KOPT-K1 (cell line): ENCODE data around the gene CHFR.
"Not testable (repeated sequence)": the region's sequence is repeated elsewhere in the genome, so short reads cannot be mapped to it uniquely, and the experiment has no call there.

Experiments used
- H3K27ac ChIP-seq: fragments of 200-600 bp; sonication (generic); 2 replicates; pipeline ENCODE4 v1.5.1; 2016; ENCODE audit warnings: antibody characterized with exemption, mild to moderate bottlenecking, low read depth, low read length; ENCODE audit not compliant: poor library complexity, severe bottlenecking
- H3K36me3 ChIP-seq: fragments of 200-600 bp; sonication (generic); 2 replicates; pipeline ENCODE4 v1.5.1; 2017; ENCODE audit warnings: antibody characterized with exemption, mild to moderate bottlenecking, low read length, moderate library complexity; ENCODE audit not compliant: insufficient read depth
- H3K9me3 ChIP-seq: fragments of 200-600 bp; sonication (generic); 2 replicates; pipeline ENCODE4 v1.5.1; 2017; ENCODE audit warnings: antibody characterized with exemption, low read length, mild to moderate bottlenecking; ENCODE audit not compliant: insufficient read depth, poor library complexity, severe bottlenecking

The CHFR gene

DNA sequence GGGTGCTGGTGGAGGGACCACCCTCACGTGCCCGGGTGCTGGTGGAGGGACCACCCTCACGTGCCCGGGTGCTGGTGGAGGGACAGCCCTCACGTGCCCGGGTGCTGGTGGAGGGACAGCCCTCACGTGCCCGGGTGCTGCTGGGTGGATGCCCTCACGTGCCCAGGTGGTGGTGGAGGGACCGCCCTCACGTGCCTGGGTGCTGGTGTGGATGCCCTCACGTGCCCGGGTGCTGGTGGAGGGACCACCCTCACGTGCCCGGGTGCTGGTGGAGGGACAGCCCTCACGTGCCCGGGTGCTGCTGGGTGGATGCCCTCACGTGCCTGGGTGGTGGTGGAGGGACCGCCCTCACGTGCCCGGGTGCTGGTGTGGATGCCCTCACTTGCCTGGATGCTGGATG, 30.4 kb downstream of the CHFR start:
- Histone ChIP-seq H3K27ac (peak overlapping the region; percentile 61), H3K36me3 (peaks cover 98% of the 10 kb centered on the region)
- H3K9me3 ChIP-seq = not testable (repeated sequence)

DNA sequence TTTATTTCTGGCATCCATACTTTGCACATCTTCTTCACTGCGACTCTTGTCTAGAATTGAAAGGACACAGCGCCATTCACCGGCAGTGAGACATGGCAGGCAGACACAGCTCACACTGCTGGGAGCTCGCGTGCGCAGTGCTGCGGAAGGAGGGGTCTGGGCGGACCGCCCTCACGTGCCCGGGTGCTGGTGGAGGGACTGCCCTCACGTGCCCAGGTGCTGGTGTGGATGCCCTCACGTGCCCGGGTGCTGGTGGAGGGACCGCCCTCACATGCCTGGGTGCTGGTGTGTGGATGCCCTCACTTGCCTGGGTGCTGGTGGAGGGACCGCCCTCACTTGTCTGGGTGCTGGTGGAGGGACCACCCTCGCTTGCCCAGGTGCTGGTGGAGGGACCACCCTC, 30.8 kb downstream of the CHFR start:
- H3K36me3 ChIP-seq = peaks cover 97% of the 10 kb centered on the region
- H3K9me3 ChIP-seq = peaks cover 5% of the 10 kb centered on the region
- peak overlapping the region; percentile 61 for H3K27ac ChIP-seq

DNA sequence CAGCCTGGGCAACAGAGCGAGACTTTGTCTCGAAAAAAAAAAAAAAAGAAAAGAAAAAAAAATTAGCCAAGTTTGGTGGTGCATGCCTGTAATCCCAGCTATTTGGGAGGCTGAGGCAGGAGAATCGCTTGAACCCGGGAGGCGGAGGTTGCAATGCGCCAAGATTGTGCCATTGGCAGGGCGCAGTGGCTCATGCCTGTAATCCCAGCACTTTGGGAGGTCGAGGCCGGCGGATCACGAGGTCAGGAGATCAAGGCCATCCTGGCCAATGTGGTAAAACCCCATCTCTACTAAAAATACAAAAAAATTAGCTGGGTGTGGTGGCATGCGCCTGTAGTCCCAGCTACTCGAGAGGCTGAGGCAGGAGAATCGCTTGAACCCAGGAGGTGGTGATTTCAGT, 32.2 kb downstream of the CHFR start:
- Histone ChIP-seq H3K36me3 (peaks cover 96% of the 10 kb centered on the region), H3K27ac (peak overlapping the region; percentile 61)
- H3K9me3 ChIP-seq = not testable (repeated sequence)

DNA sequence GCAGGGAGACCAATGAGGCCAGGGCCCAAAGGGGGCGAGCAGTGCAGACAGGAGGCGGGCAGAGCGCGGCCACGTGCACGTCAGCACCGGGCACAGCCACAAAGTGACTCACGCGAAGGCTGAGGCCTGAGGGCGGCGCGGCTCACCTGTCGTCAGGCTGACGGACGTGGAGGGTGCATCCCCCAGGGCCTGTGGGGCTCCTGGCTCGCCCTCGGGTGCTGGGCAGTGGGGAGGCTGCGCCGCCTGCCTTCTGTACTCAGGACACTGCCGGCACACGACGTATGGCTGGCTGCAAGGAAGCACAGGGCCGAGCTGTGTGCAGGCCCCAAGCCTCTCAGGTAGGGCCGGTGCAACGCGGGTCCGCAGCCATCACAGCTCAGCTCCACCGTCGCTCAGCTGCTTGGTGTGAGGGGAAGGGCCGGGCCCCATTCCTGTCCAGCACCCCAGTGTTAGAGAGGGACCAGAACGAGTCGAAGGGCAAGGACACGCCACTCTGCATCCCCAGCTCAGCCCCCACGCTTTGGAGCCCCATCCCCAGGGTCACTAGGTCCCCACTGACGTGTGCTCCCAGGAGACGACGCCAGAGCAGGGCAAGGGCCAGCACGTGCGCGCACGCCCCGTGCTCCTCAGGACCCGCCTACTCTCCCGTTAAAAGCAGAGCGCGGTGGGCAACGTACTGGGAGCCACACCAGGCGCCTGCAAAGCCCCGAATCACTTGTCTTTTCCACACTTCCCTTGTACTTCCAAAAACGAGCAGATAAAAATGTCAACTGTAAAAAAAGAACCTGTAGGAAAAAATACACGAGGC, 33.9 kb downstream of the CHFR start:
- Histone ChIP-seq H3K36me3 (peaks cover 95% of the 10 kb centered on the region), H3K27ac (peak overlapping the region; percentile 41), H3K9me3 (peaks cover 5% of the 10 kb centered on the region)

DNA sequence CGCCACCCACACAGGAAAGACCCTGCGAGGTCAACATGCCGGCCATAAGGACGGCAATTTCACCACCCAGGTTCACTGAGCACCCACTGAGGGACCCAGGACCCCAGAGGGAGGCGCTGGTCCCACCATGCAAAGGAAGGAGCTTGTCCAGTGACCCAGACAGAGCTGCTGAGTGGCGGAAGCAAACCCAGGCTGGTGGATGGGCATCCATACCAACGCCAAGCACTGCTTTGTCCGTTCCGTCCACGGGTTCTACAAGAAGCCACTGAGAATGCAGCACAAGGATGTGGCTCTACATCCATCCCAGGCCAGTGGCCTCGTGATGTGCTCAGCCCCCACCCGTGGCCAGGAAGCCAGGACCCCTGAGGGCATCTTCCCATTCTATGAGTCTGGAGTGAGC, 34.9 kb downstream of the CHFR start:
- Histone ChIP-seq H3K9me3 (peaks cover 5% of the 10 kb centered on the region), H3K36me3 (peaks cover 85% of the 10 kb centered on the region), H3K27ac (peak overlapping the region; percentile 41)

DNA sequence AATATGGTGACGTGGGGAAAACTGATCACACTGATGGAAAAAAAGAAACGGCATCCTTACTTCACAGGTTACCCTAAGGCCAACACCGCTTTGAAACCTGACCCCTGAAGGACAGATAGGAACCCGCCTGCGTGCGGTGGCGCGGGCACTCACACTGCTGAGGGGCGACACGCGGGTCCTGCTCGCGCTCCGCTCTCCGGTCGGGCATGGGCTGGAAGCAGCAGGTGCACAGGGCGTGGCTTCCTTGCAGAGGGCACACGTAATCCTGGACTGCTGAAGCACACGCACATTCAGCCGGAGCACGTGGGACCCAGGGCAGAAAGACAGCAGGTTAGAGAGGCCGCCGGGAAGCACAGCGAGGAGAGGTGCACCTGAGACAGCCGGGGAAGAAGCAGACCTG, 35.9 kb downstream of the CHFR start:
- Histone ChIP-seq H3K36me3 (peaks cover 80% of the 10 kb centered on the region), H3K27ac (peak overlapping the region; percentile 19), H3K9me3 (peaks cover 5% of the 10 kb centered on the region)

DNA sequence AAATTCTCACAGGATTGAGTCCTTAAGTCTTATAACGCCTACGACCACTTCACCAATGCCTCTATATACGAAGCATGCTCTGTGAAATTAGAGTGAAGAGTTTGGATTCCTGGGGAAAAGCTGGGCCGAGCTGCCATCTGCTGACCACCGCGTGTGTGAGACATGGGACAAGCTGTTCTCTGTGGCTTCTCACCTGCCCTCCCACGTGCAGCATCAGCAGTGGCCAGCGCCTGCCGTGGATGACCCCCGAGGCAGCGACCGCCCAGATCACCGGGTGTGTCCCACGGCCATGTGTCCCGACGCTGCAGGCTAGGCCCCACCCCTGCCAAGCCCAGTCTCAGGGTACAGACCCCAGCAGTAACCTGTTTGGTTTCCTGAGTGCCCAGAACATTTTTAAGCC, 37.1 kb downstream of the CHFR start:
- Histone ChIP-seq H3K9me3 (no peaks in the 10 kb centered on the region), H3K27ac (no peak overlapping the region), H3K36me3 (peaks cover 80% of the 10 kb centered on the region)

DNA sequence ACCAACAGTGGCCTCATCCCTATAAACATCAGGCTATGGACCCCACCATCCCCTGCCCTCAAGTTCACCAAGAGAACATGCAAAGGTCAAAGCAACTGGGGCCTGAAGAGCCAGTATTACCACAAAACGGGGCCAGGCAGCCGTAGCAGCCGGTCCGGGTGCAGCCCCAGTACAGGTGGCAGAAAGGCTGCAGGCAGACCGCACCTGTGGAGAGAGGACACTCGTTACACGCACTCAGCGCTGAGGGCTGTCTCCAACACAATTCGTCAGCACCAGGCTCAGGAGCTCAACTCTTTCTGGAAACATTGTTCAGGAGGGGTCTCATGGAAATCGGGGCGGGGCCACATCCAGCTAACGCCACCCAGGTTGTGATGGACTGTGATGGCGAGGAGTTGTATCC, 38.9 kb downstream of the CHFR start:
- H3K36me3 ChIP-seq = peaks cover 79% of the 10 kb centered on the region
- H3K9me3 ChIP-seq = no peaks in the 10 kb centered on the region
- H3K27ac ChIP-seq = peak overlapping the region; percentile 92

DNA sequence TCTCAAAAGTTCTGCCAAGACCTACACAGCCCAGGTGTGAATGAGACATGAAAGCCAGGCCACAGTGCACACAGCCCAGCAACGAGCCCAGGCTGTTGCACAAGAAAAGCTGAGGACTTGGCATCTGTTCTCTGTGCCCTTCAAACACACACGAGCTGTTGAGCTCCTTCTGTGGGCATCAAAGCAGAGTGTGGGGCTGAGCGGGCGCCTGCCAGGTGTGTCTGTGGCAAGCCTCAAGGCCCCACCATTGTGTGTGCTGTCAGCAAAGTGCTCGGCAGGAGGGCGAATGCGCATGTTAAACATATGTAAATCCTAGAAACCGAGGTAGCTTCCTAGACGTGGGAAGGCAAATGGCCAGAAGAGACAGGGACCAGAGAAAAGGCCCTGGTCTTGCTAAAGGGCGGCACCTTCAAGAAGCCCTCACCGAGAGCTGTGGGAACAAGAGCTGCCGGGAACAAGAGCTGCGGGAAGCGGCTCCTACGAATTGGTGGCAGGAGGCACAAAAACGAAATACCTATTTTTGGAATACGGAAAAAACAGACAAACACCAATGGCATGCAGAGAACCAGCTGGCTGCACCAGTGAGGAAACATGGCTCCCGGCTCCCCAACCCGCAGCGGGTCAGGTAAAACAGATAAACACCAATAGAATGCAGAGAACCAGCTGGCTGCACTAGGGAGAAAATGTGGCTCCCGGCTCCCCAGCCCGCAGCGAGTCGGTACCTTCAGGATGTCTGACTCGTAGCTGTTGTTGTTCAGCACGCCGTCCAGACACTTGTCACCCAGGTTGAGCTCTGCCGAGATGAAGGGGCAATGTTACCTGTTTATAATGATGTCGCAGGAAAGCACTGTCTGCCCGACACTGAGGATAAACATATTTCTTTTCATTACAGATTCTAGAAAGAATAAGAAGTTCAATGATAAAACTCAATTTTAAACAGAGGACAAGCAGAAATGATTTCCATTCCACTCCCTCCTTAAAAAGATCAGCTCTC, 39.7 kb downstream of the CHFR start:
- Histone ChIP-seq H3K9me3 (no peaks in the 10 kb centered on the region), H3K27ac (peak overlapping the region; percentile 92), H3K36me3 (peaks cover 79% of the 10 kb centered on the region)

DNA sequence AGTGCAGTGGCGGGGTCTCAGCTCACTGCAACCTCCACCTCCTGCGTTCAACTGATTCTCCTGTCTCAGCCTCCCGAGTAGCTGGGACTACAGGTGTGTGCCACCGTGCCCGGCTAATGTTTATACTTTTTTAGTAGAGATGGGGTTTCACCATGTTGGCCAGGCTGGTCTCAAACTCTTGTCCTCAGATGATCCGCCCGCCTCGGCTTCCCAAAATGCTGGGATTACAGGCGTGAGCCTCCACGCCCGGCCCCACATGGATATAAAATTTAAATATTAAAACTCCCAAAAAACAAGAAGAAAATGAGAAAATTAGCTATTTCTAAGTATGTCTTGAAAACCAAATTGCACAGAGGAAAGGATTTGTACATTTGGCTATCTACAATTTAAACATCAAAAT, 42.7 kb downstream of the CHFR start:
- H3K9me3 ChIP-seq, H3K27ac ChIP-seq: not testable (repeated sequence)
- peaks cover 82% of the 10 kb centered on the region for H3K36me3 ChIP-seq

DNA sequence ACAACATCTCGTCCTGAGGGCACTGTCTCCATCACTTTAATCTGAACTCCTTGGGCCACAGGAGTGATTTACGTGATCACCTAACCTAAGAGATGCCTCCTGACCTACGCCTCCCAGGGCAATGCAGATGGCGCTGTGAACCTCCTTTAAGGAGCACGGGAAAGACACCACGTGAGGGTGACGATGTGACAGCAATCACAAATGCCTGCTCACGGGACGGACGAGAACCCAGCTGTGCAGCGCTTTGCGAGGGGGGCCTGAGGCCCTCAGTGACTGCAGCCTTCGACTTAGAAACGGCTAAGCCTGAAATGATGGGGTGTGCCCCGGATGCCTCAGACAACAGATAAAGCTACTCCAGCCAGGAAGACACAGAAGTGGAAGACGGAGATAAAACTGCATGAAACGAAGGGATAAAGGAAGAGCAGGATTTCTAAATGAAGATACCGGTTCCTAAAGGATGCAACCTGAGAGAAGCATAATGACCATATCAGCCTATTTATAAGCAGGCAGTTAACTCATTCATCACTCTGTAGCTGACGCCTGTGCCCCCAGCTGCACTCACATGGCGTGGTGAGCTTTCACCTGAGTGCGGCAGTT, 44.9 kb downstream of the CHFR start:
- peak overlapping the region; percentile 5 for H3K27ac ChIP-seq
- H3K9me3 ChIP-seq = no peaks in the 10 kb centered on the region
- H3K36me3 ChIP-seq = peaks cover 78% of the 10 kb centered on the region

DNA sequence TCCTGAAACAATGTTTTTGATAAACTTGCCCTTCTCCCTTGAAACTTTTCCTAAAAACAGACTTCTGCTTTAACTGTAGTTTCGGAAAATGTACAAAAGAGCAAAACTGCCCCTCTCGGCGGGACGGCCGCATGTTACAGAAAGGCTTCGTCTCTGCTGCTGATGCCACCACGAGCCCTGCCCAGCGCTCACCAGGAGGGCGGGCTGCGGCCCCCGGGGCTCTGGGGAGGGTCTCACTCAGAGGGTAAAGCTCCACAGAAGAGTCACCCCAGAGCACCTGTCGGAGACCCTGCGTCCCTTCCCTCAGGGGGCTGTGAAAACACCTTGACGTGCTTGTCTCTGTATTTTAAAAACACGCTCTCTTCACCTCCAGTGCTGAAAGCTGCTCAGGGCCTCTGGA, 46.3 kb downstream of the CHFR start:
- Histone ChIP-seq H3K36me3 (peaks cover 70% of the 10 kb centered on the region), H3K9me3 (no peaks in the 10 kb centered on the region), H3K27ac (no peak overlapping the region)

DNA sequence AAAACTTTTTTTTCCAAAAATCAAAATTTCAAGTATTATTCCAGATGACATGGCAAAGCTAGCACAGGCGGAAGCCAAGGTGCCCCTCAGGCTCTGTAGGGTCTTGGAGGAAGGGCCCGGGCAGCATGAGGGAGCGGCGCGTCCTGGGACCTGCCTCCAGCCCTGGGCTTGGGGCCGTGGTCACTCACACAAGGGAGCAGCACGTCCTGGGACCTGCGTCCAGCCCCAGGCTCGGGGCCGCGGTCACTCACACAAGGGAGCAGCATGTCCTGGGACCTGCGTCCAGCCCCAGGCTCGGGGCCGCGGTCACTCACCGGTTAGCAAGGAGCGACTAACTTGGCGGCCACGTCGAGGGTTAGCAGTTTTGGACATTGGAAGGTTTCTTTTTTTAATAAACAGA, 46.9 kb downstream of the CHFR start:
- no peak overlapping the region for H3K27ac ChIP-seq
- H3K36me3 ChIP-seq = peaks cover 63% of the 10 kb centered on the region

DNA sequence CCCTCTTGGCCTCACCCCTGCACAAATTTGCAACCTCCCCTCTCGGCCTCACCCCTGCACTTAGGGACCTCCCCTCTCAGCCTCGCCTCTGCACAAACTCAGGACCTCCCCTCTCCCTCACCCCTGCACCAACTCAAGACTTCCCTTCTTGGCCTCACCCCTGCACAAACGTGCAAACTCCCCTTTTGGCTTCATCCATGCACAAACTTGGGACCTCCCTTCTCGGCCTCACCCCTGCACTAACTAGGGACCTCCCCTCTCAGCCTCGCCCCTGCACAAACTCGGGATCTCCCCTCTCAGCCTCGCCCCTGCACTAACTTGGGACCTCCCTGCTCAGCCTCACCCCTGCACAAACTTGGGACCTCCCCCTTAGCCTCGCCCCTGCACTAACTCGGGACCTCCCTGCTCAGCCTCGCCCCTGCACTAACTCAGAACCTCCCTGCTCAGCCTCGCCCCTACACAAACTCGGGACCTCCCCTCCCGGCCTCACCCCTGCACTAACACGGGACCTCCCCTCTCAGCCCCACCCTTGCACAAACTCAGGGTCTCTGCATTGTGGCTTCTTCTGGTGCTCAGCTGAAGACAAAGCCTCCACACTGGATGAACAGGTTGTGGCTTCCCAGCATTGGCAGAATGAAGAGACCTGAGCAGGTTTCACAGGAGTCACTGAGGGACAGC, 47.7 kb downstream of the CHFR start:
- Histone ChIP-seq H3K9me3 (no peaks in the 10 kb centered on the region), H3K36me3 (peaks cover 56% of the 10 kb centered on the region), H3K27ac (peak overlapping the region; percentile 91)

More for the DNA sequence above, 46.9 kb downstream of the CHFR start:
- no peaks in the 10 kb centered on the region for H3K9me3 ChIP-seq
